Upper lobe of left lung (tissue), 4 donors: ENCODE data around the gene CHAT.

Experiments
- EP300 ChIP-seq, 4 donors: sonication (generic); formaldehyde crosslinking; IDR thresholded peaks; one replicate each; pipeline ENCODE4 v1.5.1; 2017; ENCODE audit warnings: antibody characterized with exemption in 4 of 4, control low read depth in 2 of 4
- POLR2A ChIP-seq, 4 donors: fragments of 450-650 bp; IDR thresholded peaks; one replicate each; pipeline ENCODE4 v1.5.1; 2016 to 2017; ENCODE audit warnings: antibody characterized with exemption in 4 of 4, mild to moderate bottlenecking in 2 of 4
- POLR2AphosphoS5 ChIP-seq, 2 donors: sonication (generic); formaldehyde crosslinking; IDR thresholded peaks; one replicate each; pipeline ENCODE4 v1.5.1; 2017; ENCODE audit warnings: antibody characterized with exemption in 2 of 2
- TF ChIP-seq, protein P1 (sequence below), 6 experiments: fragments of 450-650 bp in 4 of 6; fragments of 200-600 bp in 2 of 6; sonication (generic) in 2 of 6; IDR thresholded peaks; one replicate each; pipeline ENCODE4 v1.5.1; 2016 to 2019; ENCODE audit warnings: antibody characterized with exemption in 6 of 6

DNA sequence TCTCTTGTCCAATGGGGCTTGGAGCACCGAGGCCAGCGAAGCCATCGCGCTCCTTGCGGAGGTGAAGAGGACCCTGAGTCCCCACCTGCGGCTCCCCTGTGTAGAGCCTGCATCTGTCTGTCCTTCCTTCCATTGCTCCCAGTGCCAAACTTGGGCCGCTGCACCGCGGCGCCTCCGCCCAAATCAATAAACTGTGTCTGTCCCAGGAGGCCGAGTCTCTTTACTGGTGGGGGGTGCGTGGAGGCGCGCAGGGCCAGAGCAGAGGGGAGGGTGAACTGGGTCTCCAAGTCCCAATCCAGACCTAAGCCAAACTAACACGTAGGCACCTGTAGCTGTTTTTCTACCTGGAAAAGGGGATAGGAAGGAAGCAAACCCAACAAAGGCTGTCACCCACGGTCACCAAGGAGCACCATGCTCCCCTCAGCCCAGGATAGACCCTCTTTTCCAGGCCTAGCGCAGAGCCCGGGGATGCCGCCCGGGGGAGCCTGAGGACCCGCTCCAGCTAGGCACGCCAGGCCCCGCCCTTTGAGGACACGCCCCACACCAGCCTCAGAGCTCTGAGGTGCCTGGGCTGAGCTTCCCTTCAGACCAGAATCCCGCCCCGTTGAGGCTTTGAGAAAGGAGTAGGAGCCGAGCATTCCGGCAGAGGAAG lies 1.2 kb upstream of the CHAT start:
- TF ChIP-seq, protein P1, sequence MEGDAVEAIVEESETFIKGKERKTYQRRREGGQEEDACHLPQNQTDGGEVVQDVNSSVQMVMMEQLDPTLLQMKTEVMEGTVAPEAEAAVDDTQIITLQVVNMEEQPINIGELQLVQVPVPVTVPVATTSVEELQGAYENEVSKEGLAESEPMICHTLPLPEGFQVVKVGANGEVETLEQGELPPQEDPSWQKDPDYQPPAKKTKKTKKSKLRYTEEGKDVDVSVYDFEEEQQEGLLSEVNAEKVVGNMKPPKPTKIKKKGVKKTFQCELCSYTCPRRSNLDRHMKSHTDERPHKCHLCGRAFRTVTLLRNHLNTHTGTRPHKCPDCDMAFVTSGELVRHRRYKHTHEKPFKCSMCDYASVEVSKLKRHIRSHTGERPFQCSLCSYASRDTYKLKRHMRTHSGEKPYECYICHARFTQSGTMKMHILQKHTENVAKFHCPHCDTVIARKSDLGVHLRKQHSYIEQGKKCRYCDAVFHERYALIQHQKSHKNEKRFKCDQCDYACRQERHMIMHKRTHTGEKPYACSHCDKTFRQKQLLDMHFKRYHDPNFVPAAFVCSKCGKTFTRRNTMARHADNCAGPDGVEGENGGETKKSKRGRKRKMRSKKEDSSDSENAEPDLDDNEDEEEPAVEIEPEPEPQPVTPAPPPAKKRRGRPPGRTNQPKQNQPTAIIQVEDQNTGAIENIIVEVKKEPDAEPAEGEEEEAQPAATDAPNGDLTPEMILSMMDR (IDR thresholded peaks at IDR 0.05): no peak
- TF ChIP-seq POLR2A (IDR thresholded peaks at IDR 0.05): no peak
- TF ChIP-seq EP300 (IDR thresholded peaks at IDR 0.05): no peak
- no peak for TF ChIP-seq POLR2AphosphoS5 (IDR thresholded peaks at IDR 0.05)
